ENCODE measurements around the gene ZYG11B.
"Not testable (repeated sequence)": the region's sequence is repeated elsewhere in the genome, so short reads cannot be mapped to it uniquely, and the experiment has no call there.

ZYG11B gene

DNA sequence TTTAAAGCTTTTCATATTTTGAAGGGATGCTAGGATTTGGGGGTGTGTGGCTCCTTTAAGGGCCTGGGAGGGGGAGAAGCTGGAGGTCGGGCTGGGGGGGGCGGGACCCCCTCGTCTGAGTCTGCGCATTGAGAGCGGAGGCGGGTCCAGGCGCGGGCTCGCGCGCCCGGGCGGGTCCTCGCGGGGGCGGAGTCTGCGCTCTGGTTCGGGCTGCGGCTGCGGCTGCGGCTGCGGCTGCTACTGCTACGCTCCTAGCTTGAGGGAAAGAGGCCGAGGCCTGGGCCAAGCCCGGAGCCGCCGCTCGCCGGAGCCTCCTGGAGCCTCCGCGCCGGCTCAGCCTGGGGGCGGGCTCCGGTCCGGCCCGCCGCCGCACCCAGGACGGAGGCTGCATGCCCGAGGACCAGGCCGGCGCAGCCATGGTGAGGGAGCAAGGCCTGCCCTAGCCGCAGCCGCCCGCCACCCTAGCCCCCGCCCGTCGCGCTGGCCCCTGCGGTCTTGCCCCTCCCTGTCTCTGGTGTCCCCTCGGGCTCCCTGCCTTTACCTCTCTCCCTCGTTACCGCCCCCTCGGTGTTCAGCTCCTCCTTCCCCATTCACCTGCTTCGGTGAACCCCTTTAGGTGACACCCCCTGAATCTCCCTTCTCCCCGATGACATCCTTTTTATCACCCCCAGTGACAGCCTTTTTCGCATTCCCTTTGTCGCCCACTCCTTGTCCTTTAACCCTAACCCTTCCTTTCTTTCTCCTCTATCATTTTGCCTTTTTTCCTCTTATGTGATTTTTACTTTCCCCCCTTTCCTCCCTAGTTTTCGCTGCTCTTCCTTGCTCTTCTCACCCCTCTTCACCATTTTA is at the start of gene ZYG11B:
Gene ZYG11B (plus strand): TSS at position 189 of the 849 bp plus-strand sequence. CDS start 201 bp downstream, at position 390.
- no peak for FAIRE-seq

DNA sequence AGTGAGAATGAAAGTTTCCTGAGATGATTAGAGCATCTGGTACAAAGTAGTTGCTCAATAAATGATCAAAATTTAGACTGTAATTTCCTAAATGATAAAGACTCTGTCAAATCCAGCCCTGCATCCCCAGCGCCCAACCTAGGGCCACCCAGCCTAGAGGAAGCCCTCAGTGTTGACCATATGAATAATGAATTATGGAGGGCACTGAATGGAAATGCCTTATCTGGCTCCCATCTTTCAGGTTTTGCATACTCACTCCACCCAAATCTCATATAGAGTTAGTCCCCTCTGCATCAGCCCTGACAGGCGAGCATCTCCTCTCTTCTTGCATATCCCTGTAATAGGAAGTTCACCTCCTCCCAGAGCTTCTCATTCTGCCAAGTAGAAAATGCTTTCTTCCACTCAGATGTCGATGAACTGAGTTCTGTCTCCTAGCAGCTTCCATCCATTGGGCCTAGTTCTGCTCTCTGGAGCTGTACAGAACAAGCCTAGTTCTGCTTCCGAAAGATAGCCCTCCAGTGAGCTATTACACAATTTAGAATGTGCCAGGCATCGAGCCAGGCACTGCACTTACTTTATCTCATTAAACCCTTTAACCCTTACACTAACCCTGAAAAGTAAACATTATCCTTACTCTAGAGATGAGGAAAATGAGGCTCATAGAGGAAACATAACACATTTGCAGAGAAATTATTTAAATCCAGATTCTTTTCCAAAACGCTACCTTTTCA is 49.0 kb upstream of the ZYG11B start:
- no peak for FAIRE-seq

- FAIRE-seq, result no peak
Measured at GRCh38 chr1:52679048-52679447, 47.2 kb upstream of the ZYG11B start.

DNA sequence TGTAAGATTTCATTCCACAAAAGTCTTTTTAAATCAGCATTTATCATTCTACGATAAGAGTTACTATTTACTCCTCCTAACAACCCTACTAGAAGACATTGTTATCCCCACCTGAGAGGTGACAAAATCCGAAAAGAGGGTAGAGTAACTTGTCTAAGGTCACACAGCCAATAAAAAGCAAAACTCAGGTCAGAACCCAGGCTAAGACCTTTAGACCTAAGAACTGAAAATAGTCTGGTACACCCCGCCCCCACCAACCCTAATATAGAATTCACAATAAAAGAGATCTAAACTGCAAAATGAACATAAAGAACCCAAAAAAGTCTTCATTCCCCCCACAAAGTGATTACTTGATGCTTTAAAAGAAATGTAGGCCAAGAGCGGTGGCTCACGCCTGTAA is 46.8 kb upstream of the ZYG11B start:
- no peak for FAIRE-seq

- no peak for FAIRE-seq
Measured at GRCh38 chr1:52680353-52680752, 45.9 kb upstream of the ZYG11B start.

DNA sequence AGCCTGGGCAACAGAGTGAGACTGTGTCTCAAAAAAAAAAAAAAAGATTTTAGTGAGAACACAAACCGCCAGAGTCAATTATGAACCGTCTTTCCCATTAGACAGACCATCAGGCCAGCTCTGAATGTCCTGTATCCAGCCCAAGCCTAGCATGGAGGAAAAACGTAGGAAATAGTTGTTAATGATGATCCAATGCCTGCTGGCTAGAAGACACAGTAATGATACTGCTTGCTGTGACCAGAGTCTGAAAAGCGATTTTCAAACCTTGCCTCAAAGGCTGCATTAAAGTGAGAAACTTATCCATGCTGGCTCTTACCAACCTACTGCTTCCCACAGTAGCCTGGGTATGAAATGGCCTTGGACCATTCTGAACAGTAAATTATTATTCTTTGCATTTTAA is 45.1 kb upstream of the ZYG11B start:
- no peak for FAIRE-seq

DNA sequence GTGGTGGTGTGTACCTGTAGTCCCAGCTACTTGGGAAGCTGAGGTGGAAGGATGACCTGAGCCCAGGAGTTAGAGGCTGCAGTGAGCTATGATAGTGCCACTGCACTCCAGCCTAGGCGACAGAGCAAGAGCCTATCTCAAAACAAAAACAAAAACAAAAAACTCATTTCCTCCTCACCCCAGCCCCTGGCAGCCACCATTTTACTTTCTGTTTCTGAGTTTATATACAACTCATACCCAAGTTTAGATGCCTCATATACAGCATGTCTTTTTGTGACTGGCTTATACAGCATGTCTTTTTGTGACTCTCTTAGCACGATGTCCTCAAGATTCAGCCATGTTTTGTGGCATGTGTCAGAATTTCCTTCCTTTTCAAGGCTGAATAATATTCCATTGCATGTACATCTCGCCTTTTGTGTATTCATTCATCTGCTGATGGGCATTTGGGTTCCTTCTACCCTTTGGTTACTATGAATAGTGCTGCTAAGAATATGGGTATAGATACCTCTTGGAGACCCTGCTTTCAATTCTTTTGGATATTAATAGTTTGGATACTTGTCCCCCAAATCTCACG is 42.8 kb upstream of the ZYG11B start:
- no peak for FAIRE-seq

DNA sequence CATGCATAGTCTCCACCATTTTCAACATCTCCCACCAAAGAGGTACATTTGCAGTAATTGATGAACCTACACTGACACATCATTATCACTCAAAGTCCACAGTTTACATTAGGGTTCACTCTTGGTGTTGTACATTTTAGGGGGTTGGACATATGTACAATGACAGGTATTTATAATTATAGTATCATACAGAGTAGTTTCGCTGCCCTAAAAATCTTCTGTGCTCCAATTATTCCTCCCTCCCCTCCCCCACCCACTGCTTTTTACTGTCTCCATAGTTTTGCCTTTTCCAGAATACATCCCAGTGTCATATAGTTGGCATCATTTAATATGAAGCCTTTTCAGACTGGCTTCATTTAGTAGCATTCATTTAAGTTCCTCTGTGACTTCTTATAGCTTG is 41.7 kb upstream of the ZYG11B start:
- FAIRE-seq, result no peak

GRCh38 chr1:52686261-52686751 is 39.9 kb upstream of the ZYG11B start:
- not testable (repeated sequence) for FAIRE-seq

- no peak for FAIRE-seq
Measured at GRCh38 chr1:52686830-52687229, 39.4 kb upstream of the ZYG11B start.

- FAIRE-seq, result no peak
Measured at GRCh38 chr1:52691821-52692220, 34.4 kb upstream of the ZYG11B start.

GRCh38 chr1:52692697-52693096 is 33.6 kb upstream of the ZYG11B start:
- no peak for FAIRE-seq

GRCh38 chr1:52693351-52693750 is 32.9 kb upstream of the ZYG11B start:
- FAIRE-seq, result not testable (repeated sequence)

- no peak for FAIRE-seq
Measured at GRCh38 chr1:52693843-52694242, 32.4 kb upstream of the ZYG11B start.

DNA sequence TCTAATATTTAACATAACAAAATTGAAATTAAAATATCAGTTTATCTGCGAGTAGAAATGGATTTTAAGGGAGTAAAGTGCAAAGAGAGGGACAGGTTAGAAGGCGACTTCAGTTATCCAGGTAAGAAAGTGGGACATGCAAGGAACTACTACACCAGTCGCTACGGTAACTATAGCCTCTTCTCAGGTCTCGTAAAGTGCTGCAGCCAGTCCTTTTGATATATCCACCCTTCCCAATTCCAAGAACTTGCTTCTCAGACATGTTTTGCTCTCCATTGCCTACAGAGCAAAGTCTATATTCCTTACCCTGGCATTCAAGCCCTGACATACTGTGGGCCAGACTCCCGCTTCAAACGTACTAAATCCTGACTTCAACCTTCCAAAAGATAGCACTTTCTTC is 30.6 kb upstream of the ZYG11B start:
- FAIRE-seq, result no peak

- FAIRE-seq, result no peak
Measured at GRCh38 chr1:52697795-52698674, 28.2 kb upstream of the ZYG11B start, which contains the start of gene COA7. COA7 (minus strand) TSS chr1:52698347; CDS start chr1:52698326, 21 bp downstream.

DNA sequence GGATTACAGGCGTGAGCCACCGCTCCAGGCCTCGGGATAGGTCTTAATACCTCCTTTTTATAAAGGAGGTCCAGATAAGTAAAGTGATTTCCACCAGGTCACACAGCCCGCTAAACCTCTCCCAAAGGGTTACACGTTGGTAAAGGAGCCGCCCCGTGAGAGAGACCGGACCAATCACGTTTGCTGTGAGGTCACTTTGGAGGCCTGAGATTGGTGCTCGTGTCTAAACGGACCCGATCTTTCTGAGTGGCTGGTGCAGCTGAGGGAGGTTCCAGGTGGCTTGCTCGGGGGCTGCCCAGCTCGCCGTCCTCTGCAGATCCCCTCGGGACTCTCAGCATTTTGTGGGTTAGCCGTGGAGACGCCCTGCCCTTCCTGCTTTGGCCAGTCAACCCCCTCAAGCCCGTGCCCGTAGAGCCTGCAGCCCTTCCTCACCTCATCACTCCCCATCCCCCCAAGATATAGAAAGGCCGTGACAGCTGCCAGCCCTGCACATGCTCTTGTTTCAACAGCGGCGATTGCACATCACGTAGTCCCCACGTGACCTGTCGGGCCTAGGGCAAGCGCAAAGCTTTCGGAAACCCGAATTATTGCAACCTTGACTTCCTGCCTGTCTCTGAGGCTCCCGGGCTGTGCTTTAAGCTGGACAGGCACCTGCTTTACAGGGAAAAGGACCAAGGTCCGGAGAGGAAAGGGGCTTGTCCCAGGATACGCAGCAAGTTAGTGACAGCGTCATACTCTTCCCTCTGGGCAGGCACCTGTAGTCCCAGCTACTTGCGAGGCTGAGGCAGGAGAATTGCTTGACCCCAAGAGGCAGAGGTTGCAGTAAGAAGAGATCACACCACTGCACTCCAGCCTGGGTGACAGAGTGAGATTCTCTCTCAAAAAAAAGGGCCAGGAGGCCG is 23.1 kb upstream of the ZYG11B start:
- peak; percentile 74 for FAIRE-seq

DNA sequence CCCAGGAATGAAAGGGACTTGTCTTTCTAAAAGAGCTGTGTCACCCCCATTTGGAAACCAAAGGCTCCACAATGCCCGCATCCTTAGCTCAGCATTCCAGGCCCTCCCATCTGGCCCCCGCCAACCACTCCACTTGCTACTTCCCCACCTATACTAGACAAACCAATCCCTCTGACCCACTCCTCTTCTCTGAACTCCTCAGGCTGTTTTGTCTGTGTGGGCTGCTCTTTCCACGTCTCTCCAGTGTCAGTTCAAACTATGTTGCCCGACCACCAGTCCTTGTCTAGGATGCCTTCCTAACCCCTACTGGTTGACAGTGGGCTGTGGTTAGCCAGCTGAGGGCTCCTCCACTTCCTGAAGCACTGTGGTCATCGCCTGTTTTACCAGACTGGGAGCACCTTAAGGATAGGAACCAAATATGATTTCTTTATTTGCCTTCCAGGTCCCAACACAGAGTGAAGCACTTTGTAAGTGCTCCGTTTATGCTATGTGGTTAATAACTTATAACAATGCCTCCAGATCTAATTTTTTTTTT is 20.1 kb upstream of the ZYG11B start:
- no peak for FAIRE-seq

DNA sequence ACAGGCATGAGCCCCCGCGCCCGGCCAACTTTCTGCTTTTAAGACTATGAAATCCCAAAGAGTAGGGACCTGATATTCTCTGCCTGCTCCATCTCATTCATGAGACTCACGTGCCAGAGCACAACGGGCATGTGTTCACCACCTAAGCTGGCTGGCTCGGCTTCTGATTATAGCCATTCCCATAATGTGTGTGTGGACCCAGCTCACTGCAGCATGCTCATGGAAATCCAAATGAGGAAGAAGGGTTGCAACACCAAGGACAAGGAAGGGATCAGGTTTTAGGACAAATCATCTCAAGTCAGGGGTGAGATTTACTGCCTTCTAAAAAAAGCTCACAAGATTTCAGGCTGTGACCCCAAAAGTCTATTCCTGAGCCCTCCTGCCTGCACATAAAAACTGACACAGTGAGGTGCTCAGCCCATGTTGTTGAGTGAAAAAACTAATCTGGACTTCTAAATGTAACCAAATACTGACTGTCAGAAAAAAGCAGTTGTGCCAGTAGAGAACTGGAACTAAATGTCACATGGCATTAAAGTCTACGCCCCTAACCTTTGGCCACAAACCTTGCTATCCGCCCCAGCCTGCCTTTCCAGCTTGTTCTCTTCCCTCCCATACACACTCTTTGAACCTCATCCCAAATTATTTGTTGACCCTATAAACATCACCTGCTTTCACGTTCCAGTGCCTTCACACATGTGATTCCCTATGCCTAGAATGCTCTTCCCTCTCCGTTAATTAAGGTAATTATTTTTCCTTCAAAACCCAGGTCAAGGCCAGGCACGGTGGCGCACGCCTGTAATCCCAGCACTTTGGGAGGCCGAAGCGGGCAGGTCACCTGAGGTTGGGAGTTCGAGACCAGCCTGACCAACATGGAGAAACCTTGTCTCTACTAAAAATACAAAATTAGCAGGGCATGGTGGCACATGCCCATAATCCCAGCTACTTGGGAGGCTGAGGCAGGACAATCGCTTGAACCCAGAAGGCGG is 19.0 kb upstream of the ZYG11B start:
- FAIRE-seq, result no peak

Data from islet of Langerhans (tissue), 1 donor.